Measurements from ENCODE around the gene HNRNPH3.

- TF ChIP-seq SP1 (IDR thresholded peaks at IDR 0.05), result no peak
- TF ChIP-seq SUZ12 (IDR thresholded peaks at IDR 0.05), result no peak
- no peak for TF ChIP-seq PKNOX1 (IDR thresholded peaks at IDR 0.05)
- no peak for TF ChIP-seq ZNF384 (IDR thresholded peaks at IDR 0.05)
- TF ChIP-seq NFRKB (IDR thresholded peaks at IDR 0.05), result no peak
- no peak for TF ChIP-seq BHLHE40 (IDR thresholded peaks at IDR 0.05; ENCODE audit: borderline replicate concordance)
- TF ChIP-seq FOXM1 (IDR thresholded peaks at IDR 0.05; ENCODE audit: borderline replicate concordance), result no peak
These were observed 29.4 kb upstream of the HNRNPH3 start for GRCh38 chr10:68302503-68302823.

All from HEK293T (cell line).